ENCODE measurements around the gene MATK.

- TF ChIP-seq, protein P1, sequence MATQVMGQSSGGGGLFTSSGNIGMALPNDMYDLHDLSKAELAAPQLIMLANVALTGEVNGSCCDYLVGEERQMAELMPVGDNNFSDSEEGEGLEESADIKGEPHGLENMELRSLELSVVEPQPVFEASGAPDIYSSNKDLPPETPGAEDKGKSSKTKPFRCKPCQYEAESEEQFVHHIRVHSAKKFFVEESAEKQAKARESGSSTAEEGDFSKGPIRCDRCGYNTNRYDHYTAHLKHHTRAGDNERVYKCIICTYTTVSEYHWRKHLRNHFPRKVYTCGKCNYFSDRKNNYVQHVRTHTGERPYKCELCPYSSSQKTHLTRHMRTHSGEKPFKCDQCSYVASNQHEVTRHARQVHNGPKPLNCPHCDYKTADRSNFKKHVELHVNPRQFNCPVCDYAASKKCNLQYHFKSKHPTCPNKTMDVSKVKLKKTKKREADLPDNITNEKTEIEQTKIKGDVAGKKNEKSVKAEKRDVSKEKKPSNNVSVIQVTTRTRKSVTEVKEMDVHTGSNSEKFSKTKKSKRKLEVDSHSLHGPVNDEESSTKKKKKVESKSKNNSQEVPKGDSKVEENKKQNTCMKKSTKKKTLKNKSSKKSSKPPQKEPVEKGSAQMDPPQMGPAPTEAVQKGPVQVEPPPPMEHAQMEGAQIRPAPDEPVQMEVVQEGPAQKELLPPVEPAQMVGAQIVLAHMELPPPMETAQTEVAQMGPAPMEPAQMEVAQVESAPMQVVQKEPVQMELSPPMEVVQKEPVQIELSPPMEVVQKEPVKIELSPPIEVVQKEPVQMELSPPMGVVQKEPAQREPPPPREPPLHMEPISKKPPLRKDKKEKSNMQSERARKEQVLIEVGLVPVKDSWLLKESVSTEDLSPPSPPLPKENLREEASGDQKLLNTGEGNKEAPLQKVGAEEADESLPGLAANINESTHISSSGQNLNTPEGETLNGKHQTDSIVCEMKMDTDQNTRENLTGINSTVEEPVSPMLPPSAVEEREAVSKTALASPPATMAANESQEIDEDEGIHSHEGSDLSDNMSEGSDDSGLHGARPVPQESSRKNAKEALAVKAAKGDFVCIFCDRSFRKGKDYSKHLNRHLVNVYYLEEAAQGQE (IDR thresholded peaks at IDR 0.05; ENCODE audit: insufficient read depth in 1 of 2, low read depth in 2 of 2, low read length in 1 of 2) = no peak
- no peak for TF ChIP-seq POLR2AphosphoS5 (IDR thresholded peaks at IDR 0.05; ENCODE audit: low read depth, low read length)
Measured at GRCh38 chr19:3781603-3782002, 4.6 kb downstream of the MATK start.

Data from Panc1 (cell line).